Fibroblast of mammary gland (primary cell): Measurements from ENCODE around the gene DAPK1.
A peak's percentile ranks its signal among the peaks of the same experiment; 100 is the strongest.

Experiments used
- DNase-seq: peaks from one replicate; pipeline ENCODE4 v3.0.0-alpha.2; 2010; ENCODE audit warnings: low read depth
- H3K4me3 ChIP-seq: 2 replicates; pipeline ENCODE4 v1.5.1; 2011; ENCODE audit warnings: low read depth, mild to moderate bottlenecking, low read length, moderate library complexity; ENCODE audit not compliant: control insufficient read depth
- TF ChIP-seq, protein P1 (sequence below): conservative IDR thresholded peaks from 2 replicates; pipeline ENCODE4 v1.5.1; 2011; ENCODE audit warnings: low read depth, low read length, inconsistent platforms; ENCODE audit not compliant: control insufficient read depth, insufficient read depth

Gene DAPK1

DNA sequence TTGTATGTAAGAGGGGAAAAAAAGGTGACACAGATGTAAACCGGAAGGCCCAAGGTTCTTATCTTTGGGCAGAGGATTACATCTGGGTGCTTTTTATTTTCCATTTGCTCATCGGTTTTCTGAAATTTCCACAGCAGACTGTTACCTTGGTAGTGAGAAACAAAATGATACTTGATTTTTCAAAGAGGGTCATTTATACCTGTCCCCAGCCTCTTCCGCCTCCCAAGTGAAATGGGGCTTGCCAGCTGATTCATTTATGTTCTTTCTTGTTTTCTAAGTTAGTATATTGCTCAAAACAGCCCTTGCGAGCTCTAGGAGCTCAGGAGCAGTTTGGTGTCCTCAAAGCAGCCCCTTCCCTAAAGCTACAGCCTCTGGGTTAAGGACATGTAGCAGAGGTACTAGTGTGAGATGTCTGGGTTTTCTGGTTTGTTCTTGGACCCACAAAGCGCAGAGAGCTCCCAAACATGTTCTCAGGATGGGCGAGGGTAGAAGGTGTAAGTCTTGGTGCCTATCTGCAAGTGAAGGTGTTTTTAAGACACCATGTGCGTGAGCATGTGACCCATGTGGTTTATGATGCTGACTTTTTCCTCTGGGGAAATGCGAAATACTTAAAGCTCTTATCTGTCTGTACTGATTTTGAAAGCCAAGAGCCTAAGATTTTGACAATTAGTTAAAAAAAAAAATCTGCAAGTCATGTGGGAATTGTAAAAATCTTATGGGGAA, 38.3 kb downstream of the DAPK1 start:
- DNase-seq = no peak
- H3K4me3 ChIP-seq = no peak overlapping the region
- TF ChIP-seq, protein P1, sequence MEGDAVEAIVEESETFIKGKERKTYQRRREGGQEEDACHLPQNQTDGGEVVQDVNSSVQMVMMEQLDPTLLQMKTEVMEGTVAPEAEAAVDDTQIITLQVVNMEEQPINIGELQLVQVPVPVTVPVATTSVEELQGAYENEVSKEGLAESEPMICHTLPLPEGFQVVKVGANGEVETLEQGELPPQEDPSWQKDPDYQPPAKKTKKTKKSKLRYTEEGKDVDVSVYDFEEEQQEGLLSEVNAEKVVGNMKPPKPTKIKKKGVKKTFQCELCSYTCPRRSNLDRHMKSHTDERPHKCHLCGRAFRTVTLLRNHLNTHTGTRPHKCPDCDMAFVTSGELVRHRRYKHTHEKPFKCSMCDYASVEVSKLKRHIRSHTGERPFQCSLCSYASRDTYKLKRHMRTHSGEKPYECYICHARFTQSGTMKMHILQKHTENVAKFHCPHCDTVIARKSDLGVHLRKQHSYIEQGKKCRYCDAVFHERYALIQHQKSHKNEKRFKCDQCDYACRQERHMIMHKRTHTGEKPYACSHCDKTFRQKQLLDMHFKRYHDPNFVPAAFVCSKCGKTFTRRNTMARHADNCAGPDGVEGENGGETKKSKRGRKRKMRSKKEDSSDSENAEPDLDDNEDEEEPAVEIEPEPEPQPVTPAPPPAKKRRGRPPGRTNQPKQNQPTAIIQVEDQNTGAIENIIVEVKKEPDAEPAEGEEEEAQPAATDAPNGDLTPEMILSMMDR = no peak

GRCh38 chr9:87537625-87538024, 40.0 kb downstream of the DAPK1 start:
- no peak for DNase-seq
- TF ChIP-seq, protein P1 = no peak
- H3K4me3 ChIP-seq = no peak overlapping the region

DNA sequence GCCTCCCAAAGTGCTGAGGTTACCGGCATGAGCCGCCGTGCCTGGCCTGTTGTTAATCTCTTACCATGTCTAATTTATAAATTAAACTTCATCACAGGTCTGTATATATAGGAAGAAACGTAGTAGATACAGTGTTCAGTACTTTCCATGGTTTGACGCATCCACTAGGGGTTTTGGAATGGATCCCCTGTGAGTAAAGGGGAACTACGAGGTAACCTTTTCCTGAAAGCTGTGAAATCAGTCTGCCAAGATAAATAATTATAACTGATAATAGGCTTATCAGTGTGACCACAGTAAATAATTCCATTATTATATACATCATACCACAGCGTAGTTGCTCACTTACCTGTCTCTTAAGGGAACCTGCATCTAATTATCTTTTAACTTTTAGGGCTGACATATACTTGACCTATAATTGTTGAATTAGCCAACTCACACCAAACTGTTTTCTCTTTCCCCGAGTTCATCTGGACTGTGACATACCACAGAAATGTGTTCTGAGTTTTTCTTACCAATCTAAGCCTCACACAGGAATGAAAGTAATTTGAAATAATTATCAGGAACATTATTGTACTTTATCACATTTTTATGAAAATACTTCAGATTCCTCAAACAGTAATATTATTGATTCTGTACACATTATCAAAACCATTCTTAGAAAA, 42.9 kb downstream of the DAPK1 start:
- TF ChIP-seq, protein P1 = no peak

DNA sequence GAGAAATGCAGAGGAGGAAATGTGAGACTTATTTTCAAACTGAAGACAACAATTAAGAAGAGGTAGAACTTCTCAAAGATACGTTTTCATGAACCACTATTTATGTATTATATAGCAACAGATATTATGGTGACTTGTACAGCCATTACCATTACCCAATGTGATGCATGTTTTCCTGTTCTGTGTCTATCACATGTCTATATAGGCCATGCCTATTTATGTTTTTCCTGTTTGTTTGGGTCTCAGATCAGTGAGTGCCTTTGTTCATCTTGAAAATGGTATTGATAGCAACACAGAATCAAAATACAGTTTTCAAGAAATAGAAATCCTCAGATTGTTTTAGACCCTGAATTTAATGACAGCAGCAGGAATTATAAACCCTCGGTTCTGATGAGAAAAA, 44.0 kb downstream of the DAPK1 start:
- DNase-seq = no peak
- H3K4me3 ChIP-seq = no peak overlapping the region
- TF ChIP-seq, protein P1 = no peak

More for the DNA sequence above, 42.9 kb downstream of the DAPK1 start:
- no peak overlapping the region for H3K4me3 ChIP-seq
- no peak for DNase-seq

DNA sequence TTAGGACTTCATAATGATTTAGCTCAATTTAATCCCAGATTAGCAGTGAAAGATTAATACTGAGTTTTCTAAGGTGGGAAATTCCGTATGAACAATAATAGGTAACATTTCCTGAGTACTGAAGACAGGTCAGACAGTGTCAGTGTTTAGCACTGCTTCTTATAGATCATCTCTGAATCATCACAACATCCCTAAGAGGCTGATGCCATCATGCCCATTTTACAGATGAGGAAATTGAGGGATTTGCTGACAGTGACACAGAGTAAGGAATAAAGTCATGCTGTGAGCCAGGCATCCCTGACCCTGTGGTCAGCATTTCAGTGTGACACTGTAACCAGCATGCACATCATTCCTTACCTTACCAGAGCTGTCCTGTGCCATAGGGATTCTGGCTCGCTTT, 44.5 kb downstream of the DAPK1 start:
- TF ChIP-seq, protein P1 = no peak
- no peak overlapping the region for H3K4me3 ChIP-seq
- DNase-seq = no peak

DNA sequence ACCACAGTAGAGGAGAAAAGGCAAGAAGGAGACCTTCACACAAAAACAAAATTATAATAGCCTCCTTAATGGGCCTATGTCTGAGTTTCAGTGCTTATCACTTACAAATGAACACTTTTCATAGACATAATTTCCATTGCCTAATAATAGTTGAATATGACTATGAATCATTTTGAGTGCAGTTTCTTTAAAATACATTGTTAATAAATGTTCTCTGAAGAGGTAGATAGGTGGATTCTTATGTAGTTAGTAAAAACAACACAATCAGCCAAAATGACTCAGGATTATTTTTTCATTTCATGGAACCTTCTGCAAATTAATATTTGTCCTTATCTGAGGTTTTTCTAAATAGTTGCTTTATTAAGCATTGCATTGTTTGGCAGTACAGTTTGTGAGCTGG, 45.6 kb downstream of the DAPK1 start:
- TF ChIP-seq, protein P1 = no peak
- peak; percentile 40 for DNase-seq

More for the DNA sequence above, 45.6 kb downstream of the DAPK1 start:
- no peak overlapping the region for H3K4me3 ChIP-seq
